Adrenal gland (tissue), 12 donors: Measurements from ENCODE around the gene MYCBP2. TPM values are rescaled to one million over a fixed set of nuclear protein-coding genes. Genes with fewer than 3 reads are reported as not detected.

Experiments
- DNase-seq, 7 donors: peaks; one replicate each; pipeline ENCODE4 v3.0.0-alpha.2; 2019 to 2020
- H3K27ac ChIP-seq, 5 donors: fragments of 200-600 bp; sonication (generic) in 4 of 5; 1 replicate in 3 of 5; 2 replicates in 2 of 5; pipeline versions ENCODE4 v1.5.1 to v1.8.0; 2016 to 2020; ENCODE audit warnings: mild to moderate bottlenecking in 1 of 5
- H3K27me3 ChIP-seq: fragments of 200-600 bp; 2 replicates; pipeline ENCODE4 v1.8.0; 2021
- H3K36me3 ChIP-seq, 2 donors: fragments of 200-600 bp; replicated peaks in 1 of 2; 1 replicate in 1 of 2; 2 replicates in 1 of 2; pipeline versions ENCODE4 v1.5.1 to v1.8.0; 2018 to 2022
- H3K4me1 ChIP-seq, 2 donors: fragments of 200-600 bp; replicated peaks in 1 of 2; 1 replicate in 1 of 2; 2 replicates in 1 of 2; pipeline versions ENCODE4 v1.5.1 to v1.8.0; 2018 to 2021
- H3K4me3 ChIP-seq, 4 donors: fragments of 200-600 bp; sonication (generic) in 3 of 4; one replicate each; pipeline ENCODE4 v1.5.1; 2016 to 2018
- H3K9me3 ChIP-seq, 3 donors: fragments of 200-600 bp; sonication (generic) in 1 of 3; replicated peaks in 1 of 3; 1 replicate in 2 of 3; 2 replicates in 1 of 3; pipeline versions ENCODE4 v1.5.1 to v1.8.0; 2016 to 2021
- POLR2A ChIP-seq, 2 donors: fragments of 450-650 bp; IDR thresholded peaks; one replicate each; pipeline ENCODE4 v1.6.1; 2017; ENCODE audit warnings: antibody characterized with exemption in 2 of 2, mild to moderate bottlenecking in 2 of 2, moderate library complexity in 1 of 2
- WGBS, 4 donors: extraction: QIAGEN DNeasy Blood & Tissue Kit in 2 of 4; methylation state at CpG; one replicate each; pipeline versions ENCODE4 v1.1.5 to v1.1.7; 2013 to 2017; 5-methylcytosine and 5-hydroxymethylcytosine counted together
- intact Hi-C, 2 donors: fragments of 100-400 bp; cut with DNase I; formaldehyde crosslinking; loops; one replicate each; pipeline versions ENCODE4 v1.14.1 to v1.15.0; 2022 to 2023
- polyA plus RNA-seq, 3 donors: library from polyadenylated mRNA; stranded (reverse); fragments of 200-250 nt in 2 of 3; fragments of 350-450 nt in 1 of 3; fragmentation: Illumina TruSeq in 1 of 3; extraction: RNeasy Lipid Tissue Mini Kit (QIAGEN cat#74804) in 1 of 3; gene quantifications; one replicate each; pipeline ENCODE4 v1.2.3, GENCODE V29; 2013 to 2014
- total RNA-seq, 9 donors: library from RNA; depleted of rRNA in 4 of 9; stranded (reverse); fragments of >200 nt in 4 of 9; fragments of 120-200 nt in 1 of 9; fragmentation: NEBNext Ultra II Directional in 1 of 9; extraction: Animal tissue kit (Norgen Biotek cat#: 25700) in 1 of 9; gene quantifications; one replicate each; pipeline versions ENCODE4 v1.1.0 to v1.2.4, GENCODE V29; 2013 to 2023
- TF ChIP-seq, protein P1 (sequence below), 6 experiments: fragments of 450-650 bp in 4 of 6; fragments of 200-600 bp in 2 of 6; sonication (generic) in 1 of 6; IDR thresholded peaks; 1 replicate in 5 of 6; 2 replicates in 1 of 6; pipeline versions ENCODE4 v1.5.1 to v1.8.0; 2016 to 2021; ENCODE audit warnings: antibody characterized with exemption in 6 of 6, mild to moderate bottlenecking in 2 of 6, moderate library complexity in 1 of 6
- donor health status: healthy with polysubstance abuse.
- donor health status: Bipolar disorder and iron deficiency.
- donor health status: DM: yes; HTN: yes; CAD: no.
- donor health status: DM: no; HTN: no; CAD: no.
- donor health status: DM: no; HTN: no; CAD: no.
- donor health status: DM: yes; HTN: yes; CAD: no.

Gene MYCBP2
- total and polyA plus RNA-seq, 12 donors, result 28.7 to 126 (median 68.8) TPM

DNA sequence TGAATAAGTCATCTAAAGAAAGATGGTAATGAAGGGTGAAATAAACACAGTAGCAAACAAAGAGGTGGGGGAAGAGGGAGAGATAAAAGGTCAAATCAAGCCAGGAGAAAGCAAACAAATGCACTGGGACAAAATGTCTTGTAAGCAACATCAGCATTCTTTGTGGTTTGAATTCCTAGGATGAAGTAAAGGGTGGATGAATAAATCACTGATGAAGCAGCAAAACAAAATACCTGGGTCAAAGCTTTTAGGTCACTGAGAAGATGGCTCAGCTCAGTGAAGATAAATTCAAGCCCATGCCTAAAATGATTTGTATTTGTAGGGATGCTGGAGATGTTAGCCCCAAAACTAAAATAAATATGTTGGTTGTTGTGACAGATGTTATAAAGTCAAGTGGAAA, 213.4 kb downstream of the MYCBP2 start:
- H3K4me3 ChIP-seq, result no peak overlapping the region
- no peaks in the 10 kb centered on the region for H3K4me1 ChIP-seq
- no peak for DNase-seq
- no peaks in the 10 kb centered on the region for H3K9me3 ChIP-seq
- no peaks in the 10 kb centered on the region for H3K27me3 ChIP-seq
- intact Hi-C loops, result no loop called here
- TF ChIP-seq, protein P1, sequence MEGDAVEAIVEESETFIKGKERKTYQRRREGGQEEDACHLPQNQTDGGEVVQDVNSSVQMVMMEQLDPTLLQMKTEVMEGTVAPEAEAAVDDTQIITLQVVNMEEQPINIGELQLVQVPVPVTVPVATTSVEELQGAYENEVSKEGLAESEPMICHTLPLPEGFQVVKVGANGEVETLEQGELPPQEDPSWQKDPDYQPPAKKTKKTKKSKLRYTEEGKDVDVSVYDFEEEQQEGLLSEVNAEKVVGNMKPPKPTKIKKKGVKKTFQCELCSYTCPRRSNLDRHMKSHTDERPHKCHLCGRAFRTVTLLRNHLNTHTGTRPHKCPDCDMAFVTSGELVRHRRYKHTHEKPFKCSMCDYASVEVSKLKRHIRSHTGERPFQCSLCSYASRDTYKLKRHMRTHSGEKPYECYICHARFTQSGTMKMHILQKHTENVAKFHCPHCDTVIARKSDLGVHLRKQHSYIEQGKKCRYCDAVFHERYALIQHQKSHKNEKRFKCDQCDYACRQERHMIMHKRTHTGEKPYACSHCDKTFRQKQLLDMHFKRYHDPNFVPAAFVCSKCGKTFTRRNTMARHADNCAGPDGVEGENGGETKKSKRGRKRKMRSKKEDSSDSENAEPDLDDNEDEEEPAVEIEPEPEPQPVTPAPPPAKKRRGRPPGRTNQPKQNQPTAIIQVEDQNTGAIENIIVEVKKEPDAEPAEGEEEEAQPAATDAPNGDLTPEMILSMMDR (IDR thresholded peaks at IDR 0.05), result no peak
- no peak for TF ChIP-seq POLR2A (IDR thresholded peaks at IDR 0.05)
- H3K36me3 ChIP-seq, result peaks cover 0 to 7% of the 10 kb centered on the region in 2 donors
- H3K27ac ChIP-seq, result no peak overlapping the region

DNA sequence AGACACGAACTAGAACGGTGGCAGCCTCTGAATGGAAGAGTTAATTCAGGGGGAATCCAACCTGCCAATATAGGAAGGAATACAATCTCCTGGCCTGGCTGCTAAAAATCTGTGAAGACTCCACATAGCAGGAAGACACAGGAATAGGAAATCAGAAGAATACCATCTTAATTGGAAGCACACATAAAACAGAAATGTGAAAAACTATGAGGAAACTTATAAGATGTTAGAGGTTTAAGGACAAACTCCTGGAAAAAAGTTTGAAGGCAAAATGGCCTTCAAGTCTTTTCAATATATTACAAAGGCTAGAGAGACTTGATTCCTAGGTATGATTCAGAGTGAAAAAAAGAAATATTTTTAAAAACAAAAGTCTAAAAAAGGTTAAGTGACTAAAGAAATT, 221.8 kb downstream of the MYCBP2 start:
- WGBS, 4 donors, result 92 to 98% (median 95%) methylated on average over 2 of the region's 2 CpGs
- Histone ChIP-seq H3K9me3 (no peaks in the 10 kb centered on the region), H3K4me3 (no peak overlapping the region), H3K27me3 (no peaks in the 10 kb centered on the region), H3K27ac (no peak overlapping the region), H3K36me3 (no peaks in the 10 kb centered on the region), H3K4me1 (no peaks in the 10 kb centered on the region)
- intact Hi-C loops, result no loop called here
- TF ChIP-seq POLR2A (IDR thresholded peaks at IDR 0.05), result no peak
- TF ChIP-seq, protein P1 (IDR thresholded peaks at IDR 0.05), result no peak
- DNase-seq, result no peak

- Histone ChIP-seq H3K36me3 (peaks cover 0 to 14% of the 10 kb centered on the region in 2 donors), H3K27ac (no peak overlapping the region), H3K9me3 (no peaks in the 10 kb centered on the region), H3K27me3 (no peaks in the 10 kb centered on the region), H3K4me1 (no peaks in the 10 kb centered on the region), H3K4me3 (no peak overlapping the region)
- 90 to 94% (median 93%) methylated on average over 3 of the region's 3 CpGs for WGBS, 4 donors
- TF ChIP-seq, protein P1 (IDR thresholded peaks at IDR 0.05), result no peak
- TF ChIP-seq POLR2A (IDR thresholded peaks at IDR 0.05), result no peak
- intact Hi-C loops, result no loop called here
- DNase-seq, result no peak
Measured at GRCh38 chr13:77099415-77099814, 227.5 kb downstream of the MYCBP2 start.

DNA sequence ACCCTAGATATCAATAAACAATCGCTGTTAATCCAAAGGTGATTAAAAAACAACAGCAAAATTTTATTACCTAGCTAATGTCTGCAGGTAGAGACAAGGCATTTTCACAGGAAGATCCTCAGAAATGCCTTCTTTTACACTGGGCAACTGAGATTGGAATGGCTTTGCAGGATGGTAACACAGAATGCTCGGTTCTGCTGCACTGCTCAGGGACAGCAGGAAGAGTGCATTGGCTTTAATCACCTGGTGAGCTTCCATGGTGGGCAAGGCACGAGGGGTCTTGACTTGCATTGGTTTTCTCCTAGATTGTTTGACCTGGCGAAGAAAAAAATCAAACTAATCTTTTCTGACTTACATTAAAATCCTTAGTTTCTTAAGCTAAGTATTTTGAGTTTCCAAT, 231.6 kb downstream of the MYCBP2 start:
- peaks cover 0 to 18% of the 10 kb centered on the region in 2 donors for H3K36me3 ChIP-seq
- WGBS, 4 donors, result 96 to 99% (median 97%) methylated on average over 4 of the region's 4 CpGs
- no peaks in the 10 kb centered on the region for H3K4me1 ChIP-seq
- no peak for DNase-seq
- H3K27ac ChIP-seq, result no peak overlapping the region
- H3K4me3 ChIP-seq, result no peak overlapping the region
- intact Hi-C loops, result no loop called here
- TF ChIP-seq, protein P1 (IDR thresholded peaks at IDR 0.05), result no peak
- no peak for TF ChIP-seq POLR2A (IDR thresholded peaks at IDR 0.05)
- H3K9me3 ChIP-seq, result no peaks in the 10 kb centered on the region
- H3K27me3 ChIP-seq, result no peaks in the 10 kb centered on the region
